IPS-11a (cell line): ENCODE data around the gene LEMD2.
A peak's percentile ranks its signal among the peaks of the same experiment; 100 is the strongest.
"Not testable (repeated sequence)": the region's sequence is repeated elsewhere in the genome, so short reads cannot be mapped to it uniquely, and the experiment has no call there.

ENCODE experiments used
- H3K4me3 ChIP-seq: one replicate; pipeline ENCODE4 v1.5.1; 2013; ENCODE audit warnings: low read depth, low read length, control low read depth

LEMD2 gene

DNA sequence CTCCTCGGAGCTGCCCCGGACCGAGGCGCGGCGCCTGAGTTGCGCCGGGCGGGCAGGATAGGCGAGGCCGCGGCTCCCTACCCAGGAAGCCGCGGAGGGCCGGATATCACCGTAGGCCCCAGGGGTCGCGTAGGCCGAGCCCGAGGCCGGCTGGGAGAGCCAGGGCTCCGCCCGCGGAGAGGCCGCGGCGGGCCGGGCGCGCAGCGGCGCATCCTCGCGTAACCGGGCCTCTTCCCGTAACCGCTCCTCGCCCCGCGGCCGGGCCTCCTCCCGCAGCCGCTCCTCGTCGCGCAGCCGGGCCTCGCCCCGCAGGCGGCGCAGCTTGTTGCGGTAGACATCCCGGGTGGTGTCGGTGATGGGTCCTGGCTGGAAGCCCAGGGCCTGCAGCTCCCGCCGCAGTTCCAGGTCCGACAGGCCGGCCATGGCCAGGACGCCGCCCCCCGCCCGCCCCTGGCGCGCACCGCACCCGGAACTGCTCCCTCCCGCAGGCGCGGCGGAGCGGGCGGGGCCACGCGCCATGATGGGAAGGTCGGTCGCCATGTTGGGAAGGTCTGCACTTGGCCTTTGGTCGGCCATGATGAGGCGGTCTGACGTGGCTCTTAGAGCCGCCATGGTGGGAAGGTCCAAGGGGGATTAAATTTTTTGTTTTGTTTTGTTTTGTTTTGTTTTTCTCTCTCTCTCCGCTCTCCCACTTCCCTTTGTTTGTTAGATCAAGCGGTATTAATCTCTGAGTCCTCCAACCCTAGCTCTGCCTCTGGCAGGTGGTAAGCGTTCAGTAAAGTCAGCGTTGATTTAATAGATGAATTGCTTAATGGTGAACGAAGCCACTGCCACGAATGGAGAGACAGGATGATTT, at the start of gene LEMD2:
TSS of gene LEMD2 (minus strand) at position 437 of the 856 bp plus-strand sequence. CDS start at position 423, 14 bp downstream.
- H3K4me3 ChIP-seq: peak within 1 kb of the TSS; percentile 71

GRCh38 chr6:33837971-33838665, 49.2 kb upstream of the LEMD2 start:
- H3K4me3 ChIP-seq: no peak overlapping the region

DNA sequence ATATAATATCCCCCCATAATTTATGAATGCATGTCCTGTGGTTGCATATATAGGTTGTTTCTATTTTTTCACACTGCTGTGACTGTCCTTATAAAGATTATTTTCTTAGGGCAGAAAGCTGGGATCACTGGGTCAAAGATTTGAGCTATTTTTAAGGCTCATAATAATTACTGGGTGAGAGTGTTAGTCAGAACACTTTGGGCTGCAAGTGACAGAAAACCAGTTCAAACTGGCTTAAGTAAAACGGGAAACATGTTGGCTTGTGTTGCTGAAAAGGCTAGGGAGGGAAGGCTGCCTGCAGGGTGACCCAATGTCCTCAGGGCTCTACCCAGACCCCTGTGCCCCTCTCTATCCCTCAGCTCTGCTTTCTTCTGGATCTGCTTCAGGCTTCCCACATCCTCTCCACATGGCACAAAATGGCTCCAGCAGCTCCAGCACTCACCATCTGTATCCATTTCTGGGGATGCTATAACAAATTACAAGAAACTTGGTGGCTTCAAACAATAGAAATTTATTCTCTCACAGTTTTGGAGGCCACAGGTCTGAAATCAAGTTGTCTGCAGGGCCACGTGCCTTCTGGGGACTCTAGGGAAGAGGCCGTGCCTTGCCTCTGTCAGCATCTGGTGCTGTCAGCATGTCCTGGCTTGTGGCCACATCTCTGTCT, 48.0 kb upstream of the LEMD2 start:
- H3K4me3 ChIP-seq: no peak overlapping the region

GRCh38 chr6:33834401-33835392, 45.8 kb upstream of the LEMD2 start:
- H3K4me3 ChIP-seq: no peak overlapping the region

GRCh38 chr6:33833599-33833998, 44.7 kb upstream of the LEMD2 start:
- H3K4me3 ChIP-seq: no peak overlapping the region

DNA sequence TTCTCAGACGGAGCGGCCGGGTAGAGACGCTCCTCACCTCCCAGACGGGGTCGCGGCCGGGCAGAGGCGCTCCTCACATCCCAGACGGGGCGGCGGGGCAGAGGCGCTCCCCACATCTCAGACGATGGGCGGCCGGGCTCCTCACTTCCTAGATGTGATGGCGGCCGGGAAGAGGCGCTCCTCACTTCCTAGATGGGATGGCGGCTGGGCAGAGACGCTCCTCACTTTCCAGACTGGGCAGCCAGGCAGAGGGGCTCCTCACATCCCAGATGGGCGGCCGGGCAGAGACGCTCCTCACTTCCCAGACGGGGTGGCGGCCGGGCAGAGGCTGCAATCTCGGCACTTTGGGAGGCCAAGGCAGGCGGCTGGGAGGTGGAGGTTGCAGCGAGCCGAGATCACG, 43.9 kb upstream of the LEMD2 start:
- not testable (repeated sequence) for H3K4me3 ChIP-seq

GRCh38 chr6:33831725-33832124, 42.8 kb upstream of the LEMD2 start:
- not testable (repeated sequence) for H3K4me3 ChIP-seq

GRCh38 chr6:33830635-33831240, 41.8 kb upstream of the LEMD2 start:
- no peak overlapping the region for H3K4me3 ChIP-seq

- no peak overlapping the region for H3K4me3 ChIP-seq
Measured at GRCh38 chr6:33828764-33829731, 40.1 kb upstream of the LEMD2 start.

- no peak overlapping the region for H3K4me3 ChIP-seq
Measured at GRCh38 chr6:33828452-33828763, 39.5 kb upstream of the LEMD2 start.

DNA sequence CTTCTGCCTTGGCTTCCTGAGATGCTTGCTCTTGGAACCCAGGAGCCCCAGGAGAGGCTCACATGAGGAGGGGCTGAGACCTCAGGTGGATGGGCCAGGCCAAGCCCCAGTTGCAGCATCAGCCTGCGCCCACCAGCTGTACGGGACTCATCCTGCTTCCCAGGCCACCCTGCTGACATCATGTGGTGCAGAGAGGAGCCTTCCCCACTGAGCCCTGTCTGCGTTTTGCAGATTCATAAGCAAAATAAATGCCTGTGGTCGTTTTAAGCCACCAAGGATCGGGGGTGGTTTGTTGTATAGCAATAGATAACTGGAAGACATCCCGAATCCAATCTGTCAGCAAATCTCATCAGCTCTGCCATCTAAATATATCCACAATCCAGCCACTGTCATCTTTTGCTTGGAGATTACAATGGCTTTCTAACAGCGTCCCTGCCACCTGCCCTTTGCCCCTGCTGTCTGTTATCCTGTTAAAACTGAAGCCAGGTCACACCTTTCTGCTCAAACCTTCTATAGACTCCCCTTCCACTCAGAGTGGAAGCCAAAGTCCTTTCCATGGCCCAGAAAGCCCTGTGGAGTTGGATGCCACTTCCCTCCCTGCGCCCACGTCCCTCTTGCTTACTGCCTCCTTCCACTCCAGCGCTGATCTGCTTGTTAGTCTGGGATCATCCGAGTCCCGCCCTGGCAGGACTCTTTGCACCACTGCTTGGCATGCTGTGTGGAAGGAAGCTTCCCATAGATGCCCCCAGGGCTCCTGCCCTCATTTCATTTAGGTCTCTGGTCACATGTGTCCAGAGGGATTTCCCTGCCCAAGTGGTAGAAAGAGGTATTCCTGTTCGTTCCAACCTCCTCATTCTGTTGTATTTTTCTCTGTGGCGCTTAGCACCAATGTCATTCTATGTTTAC, 38.9 kb upstream of the LEMD2 start:
- no peak overlapping the region for H3K4me3 ChIP-seq

- no peak overlapping the region for H3K4me3 ChIP-seq
Measured at GRCh38 chr6:33826537-33826936, 37.6 kb upstream of the LEMD2 start.

- H3K4me3 ChIP-seq: no peak overlapping the region
Measured at GRCh38 chr6:33824461-33825154, 35.7 kb upstream of the LEMD2 start.

DNA sequence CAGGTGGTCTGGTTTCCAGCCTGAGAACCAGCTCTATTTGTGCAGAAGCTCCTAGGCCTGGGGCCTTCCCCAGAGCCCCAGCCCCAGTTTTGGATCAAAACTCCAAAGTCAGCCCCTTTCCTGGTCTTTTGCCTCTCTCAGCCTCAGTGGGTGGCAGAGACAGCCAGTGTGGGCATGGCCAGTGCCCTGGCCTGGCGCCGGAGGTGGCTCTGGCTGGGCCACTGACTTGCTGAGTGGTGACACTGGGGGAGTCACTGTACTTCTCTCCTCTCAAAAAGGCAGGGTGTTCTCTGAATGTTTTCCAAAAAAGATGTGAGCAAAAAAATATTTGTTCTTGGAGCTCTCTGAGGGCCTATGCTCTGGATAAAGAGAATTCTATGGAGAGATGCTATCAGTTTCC, 34.9 kb upstream of the LEMD2 start:
- no peak overlapping the region for H3K4me3 ChIP-seq

DNA sequence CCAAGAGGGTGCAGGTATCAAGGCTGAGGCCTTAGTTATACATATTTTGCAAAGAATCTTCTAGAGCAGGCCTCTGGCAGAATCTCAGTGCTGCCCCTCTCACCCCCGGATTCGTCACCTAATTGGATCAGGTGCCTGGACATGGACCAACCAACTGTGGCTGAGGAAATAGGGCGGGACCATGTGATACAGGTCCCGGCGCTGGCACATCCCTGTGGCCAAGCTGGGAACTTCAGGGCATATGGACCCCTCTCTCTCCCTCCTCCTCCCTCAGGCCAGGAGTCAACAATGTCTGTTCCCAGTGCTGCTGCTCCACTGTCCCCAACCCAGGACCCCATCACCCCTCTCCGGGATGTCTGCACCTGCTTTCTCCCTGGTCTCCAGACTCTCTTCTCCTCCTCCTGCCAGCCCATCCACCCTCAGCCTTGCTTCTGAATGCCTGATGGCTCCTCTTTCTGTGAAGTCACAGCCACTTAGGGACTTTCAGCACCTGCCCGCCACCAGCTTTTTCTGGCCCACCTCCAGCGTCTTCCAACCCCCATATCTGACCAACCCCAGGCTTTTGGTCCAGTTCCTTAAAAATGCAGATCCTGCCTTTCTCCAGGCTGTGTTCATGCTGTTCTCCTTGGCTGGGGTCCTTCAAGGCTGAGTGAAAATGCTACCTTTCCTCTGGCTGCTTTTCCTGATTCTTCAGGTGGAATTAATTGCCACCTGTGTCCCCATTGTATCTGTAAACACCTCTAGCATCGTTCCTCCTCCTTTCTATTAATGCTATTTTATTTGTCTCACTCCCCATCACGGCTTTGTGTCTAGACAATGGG, 33.9 kb upstream of the LEMD2 start:
- no peak overlapping the region for H3K4me3 ChIP-seq

- H3K4me3 ChIP-seq: no peak overlapping the region
Measured at GRCh38 chr6:33820784-33821520, 32.0 kb upstream of the LEMD2 start.
